HG03039 (cell line): ENCODE results near the gene TYW1.
"Not testable (repeated sequence)": the region's sequence is repeated elsewhere in the genome, so short reads cannot be mapped to it uniquely, and the experiment has no call there.

Experiments used
- ATAC-seq: cut with Tn5 transposase; IDR thresholded peaks from one replicate; pipeline ENCODE4 v1.9.1; 2021; ENCODE audit warnings: mild to moderate bottlenecking, moderate library complexity; ENCODE audit not compliant: unreplicated experiment

TYW1 gene

GRCh38 chr7:66994691-66995049 is 2.0 kb upstream of the TYW1 start:
- ATAC-seq: peak; percentile 20

GRCh38 chr7:66995050-66995776 is 1.4 kb upstream of the TYW1 start, which contains the start of gene SBDS:
SBDS (minus strand) TSS chr7:66995586; CDS start chr7:66995417, 169 bp downstream.
- peak; percentile 61 for ATAC-seq

DNA sequence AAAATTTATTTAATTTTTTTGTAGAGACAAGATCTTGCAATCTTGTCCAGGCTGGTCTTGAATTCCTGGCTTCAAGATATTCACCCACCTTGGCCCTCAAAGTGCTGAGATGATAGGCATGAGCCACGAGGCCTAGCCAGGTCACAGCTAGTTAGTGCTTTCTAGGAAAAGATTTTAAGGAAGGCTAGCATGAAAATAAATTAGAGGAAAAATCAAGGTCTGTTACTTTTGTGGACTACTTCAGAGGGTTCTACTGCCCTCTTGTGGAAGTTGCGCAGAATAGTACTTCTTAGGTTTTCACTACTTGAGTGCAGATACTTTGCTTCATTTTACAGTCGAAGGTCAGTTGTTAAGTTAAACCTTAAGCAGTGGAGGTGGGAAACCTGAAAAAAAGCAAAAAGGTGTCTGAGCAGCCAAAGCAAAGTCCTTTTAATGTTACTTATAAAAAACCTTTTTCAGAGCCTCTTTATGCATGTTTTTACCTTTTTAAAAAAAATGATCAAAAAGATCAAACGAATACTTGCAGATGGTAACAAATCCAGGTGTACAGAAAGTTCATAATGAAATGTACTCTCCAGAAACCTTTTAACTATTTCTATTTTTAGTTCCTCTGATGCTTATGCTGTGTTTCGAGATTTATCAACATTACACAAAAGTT is 4.1 kb downstream of the TYW1 start:
- not testable (repeated sequence) for ATAC-seq

- not testable (repeated sequence) for ATAC-seq
Observed at GRCh38 chr7:67004145-67004544, 7.5 kb downstream of the TYW1 start.

- no peak for ATAC-seq
Observed at GRCh38 chr7:67006965-67007364, 10.3 kb downstream of the TYW1 start.

DNA sequence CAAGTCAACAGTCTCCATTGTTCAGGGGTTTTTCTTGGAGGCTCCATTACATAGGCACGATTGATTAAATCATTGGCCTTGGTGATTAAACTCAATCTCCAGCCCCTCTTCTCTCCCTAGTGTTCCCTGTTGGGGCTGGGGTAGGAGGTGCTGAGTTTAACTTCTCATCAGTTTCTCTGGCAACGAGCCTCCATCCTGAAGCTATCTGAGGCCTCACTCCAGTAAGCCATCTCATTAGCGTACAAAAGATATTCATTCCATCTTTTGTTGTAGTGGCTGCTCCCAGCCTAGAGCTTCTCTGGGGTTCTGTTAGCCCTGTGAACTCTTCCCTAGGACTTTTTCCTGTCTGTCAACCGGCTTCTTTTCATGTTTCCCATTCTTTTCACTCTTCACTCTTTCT is 11.6 kb downstream of the TYW1 start:
- no peak for ATAC-seq

GRCh38 chr7:67009677-67010076 is 13.0 kb downstream of the TYW1 start:
- ATAC-seq: not testable (repeated sequence)

GRCh38 chr7:67014076-67014622 is 17.5 kb downstream of the TYW1 start:
- not testable (repeated sequence) for ATAC-seq

- not testable (repeated sequence) for ATAC-seq
Observed at GRCh38 chr7:67017971-67018370, 21.3 kb downstream of the TYW1 start.

DNA sequence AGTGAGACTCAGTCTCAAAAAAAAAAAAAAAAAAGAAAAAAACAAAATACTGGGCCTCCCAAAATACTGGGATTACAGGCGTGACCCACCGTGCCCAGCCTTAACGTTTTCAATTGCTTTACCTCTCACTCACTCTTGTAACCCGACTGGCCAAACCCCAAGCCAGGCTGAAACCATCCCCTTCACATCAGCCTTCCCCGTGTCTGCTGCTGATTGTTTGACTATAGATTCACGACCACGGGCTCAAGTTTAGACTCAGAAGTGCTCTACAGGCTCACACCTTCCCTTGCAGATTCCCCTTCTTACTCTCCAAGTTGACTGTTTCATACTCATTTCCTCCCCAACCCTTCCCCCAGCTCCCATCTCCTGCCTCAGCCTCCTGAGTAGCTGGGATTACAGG is 22.3 kb downstream of the TYW1 start:
- no peak for ATAC-seq

- no peak for ATAC-seq
Observed at GRCh38 chr7:67019562-67020390, 23.1 kb downstream of the TYW1 start.

- ATAC-seq: no peak
Observed at GRCh38 chr7:67021260-67021659, 24.6 kb downstream of the TYW1 start.

DNA sequence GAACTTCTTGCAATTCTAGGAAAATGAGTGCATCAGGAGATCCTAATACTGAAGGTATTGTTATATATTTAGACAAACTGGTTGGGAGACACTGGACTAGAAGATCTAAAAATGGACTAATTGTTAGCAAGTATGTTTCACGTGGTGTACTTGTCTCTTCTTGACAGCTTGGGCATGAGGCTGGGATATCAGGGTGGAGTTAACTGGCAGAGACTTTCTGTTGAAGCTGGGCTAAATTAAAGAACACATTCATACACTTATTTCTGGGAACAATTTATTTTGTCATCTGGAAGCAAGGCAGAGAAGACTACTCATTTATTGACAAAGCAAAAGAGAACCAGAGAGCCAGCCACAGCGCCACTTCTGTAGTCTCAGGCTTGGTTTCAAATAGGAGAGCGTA is 25.9 kb downstream of the TYW1 start:
- ATAC-seq: no peak

DNA sequence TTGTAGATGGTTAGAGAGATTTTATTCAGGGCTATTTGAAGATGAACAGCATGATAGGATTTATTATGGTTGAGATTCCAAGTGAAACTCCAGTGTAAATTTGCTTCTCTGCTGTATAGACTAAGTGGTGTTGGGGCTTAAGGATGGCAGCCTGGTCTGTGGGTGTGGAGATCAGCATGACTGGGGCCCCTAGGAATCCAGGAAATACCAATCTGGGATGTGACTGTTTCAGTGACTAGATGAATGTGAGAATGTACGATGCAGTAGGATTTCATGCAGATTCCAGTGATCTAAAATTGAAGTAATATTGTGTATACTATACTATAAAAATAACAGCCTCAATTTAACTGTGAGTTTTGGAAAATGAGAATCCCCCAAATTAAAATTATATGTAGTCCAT is 28.8 kb downstream of the TYW1 start:
- not testable (repeated sequence) for ATAC-seq

DNA sequence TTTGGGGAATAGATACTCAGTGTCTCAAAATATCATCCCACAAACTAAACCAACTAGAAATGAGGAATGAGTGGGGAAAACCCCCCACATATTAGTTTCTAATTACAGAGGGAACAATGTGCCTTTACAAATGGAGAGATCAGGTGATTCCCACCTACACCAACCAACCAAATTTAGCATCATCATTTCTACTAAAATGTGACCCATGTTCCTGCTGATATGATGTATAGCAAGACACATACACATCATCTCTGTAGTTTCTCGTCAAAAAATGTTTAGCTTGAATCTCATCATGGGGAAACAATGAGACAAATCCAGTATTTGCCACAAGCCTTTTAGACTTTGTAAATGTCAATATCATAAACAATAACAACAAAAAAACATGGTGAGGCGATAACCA is 35.1 kb downstream of the TYW1 start:
- not testable (repeated sequence) for ATAC-seq

- no peak for ATAC-seq
Observed at GRCh38 chr7:67033251-67033650, 36.6 kb downstream of the TYW1 start.

DNA sequence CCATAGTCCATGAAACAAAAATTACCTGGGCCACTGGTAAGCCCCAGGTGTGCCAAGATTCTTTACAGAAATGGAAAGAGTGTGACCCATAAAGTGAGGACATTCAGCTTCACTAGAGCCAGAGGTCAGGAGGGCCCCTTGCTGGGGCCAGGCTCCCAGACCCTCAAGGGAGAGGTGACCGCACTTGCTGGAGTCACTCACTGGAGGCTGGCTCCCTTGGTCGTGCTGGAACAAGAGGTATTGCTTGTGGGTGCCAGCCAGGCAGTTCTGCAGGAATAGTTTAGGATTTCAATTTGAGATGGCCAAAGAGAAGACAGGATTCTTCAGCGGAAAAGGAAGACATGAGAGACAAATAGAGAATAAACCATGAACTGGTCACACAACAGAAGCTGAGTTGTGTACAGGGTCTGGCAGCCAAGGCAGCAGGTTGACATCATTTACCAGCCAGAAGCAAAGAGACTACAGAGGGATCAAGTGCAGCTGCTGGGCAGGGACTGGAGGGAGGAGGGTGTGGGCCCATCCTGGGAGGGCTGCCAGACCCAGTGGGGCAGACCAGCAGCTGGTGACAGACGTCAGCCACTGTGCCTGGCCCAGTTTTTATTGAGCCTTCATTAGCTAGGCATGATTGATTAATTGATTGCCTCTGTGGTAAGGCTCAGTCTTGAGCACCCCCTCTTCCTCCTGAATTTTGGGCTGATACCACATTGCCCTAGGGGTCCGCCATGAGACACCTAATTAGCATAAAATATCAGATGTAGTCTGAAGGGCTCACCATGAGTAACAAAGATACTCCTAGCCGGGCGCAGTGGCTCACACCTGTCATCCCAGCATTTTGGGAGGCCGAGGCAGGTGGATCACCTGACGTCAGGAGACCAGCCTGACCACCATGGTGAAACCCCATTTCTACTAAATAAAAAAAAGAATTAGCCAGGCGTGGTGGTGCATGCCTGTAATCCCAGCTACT is 40.1 kb downstream of the TYW1 start:
- ATAC-seq: not testable (repeated sequence)

- ATAC-seq: not testable (repeated sequence)
Observed at GRCh38 chr7:67040832-67041231, 44.2 kb downstream of the TYW1 start.

DNA sequence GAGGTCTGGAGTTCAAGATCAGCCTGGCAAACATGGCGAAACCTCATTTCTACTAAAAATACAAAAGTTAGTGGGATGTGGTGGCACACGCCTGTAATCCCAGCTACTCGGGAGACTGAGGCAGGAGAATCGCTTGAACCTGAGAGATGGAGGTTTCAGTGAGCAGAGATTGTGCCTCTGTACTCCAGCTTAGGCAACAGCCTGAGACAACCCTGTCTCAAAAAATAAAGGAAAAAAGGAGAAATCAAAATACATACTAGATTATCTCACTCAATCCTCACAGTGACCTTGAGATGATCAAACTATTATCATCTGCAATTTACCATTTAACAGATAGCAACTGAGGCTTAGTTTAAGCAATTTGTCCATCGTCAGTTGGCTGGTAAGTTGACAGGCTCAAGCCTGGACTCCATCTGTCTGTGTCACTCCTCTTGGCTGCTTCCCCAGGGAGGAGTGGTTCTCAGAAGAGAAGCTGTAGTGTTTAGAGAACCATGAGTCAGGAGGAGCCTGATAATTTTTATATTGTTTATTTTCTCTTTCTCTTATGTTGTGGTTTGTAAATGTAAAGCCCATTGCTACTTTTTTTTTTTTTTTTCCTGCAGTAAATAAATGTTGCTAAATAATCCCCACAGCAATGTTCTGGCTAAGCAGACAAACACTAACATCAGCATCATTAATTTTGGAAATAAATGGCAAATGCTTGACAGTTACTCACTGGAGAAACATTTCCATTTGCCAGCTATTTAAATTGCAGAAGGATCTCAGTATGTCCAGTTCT is 46.3 kb downstream of the TYW1 start:
- not testable (repeated sequence) for ATAC-seq
